GM12878 (cell line): Measurements from ENCODE around the gene ZBTB48. TPM values are rescaled to one million over a fixed set of nuclear protein-coding genes. Genes with fewer than 3 reads are reported as not detected.

Source experiments
- ATF2 ChIP-seq: IDR thresholded peaks from 2 replicates; pipeline ENCODE4 v1.6.1; 2012; ENCODE audit warnings: low read length, inconsistent platforms
- CEBPZ ChIP-seq: fragments of 150-350 bp; IDR thresholded peaks from 2 replicates; pipeline ENCODE4 v1.6.1; 2016; ENCODE audit warnings: low read depth, low read length
- CTCF ChIP-seq, 3 experiments: IDR thresholded peaks in 2 of 3; conservative IDR thresholded peaks in 1 of 3; 2 replicates each; pipeline ENCODE4 v1.5.1; 2011; ENCODE audit warnings: low read depth in 3 of 3, low read length in 3 of 3, mild to moderate bottlenecking in 3 of 3, control low read depth in 2 of 3, moderate library complexity in 2 of 3, inconsistent platforms in 1 of 3, mixed read lengths in 1 of 3; ENCODE audit not compliant: control insufficient read depth in 2 of 3, insufficient read depth in 1 of 3; ENCODE audit errors: extremely low read depth in 1 of 3
- E2F8 ChIP-seq: fragments of 450-650 bp; IDR thresholded peaks from 2 replicates; pipeline ENCODE4 v1.6.1; 2018; ENCODE audit warnings: mild to moderate bottlenecking, low read depth, moderate library complexity; ENCODE audit not compliant: partially characterized antibody
- HDAC6 ChIP-seq: fragments of 200-600 bp; sonication (generic); IDR thresholded peaks from one replicate; pipeline ENCODE4 v1.8.0; 2017; ENCODE audit warnings: antibody characterized with exemption; ENCODE audit not compliant: unreplicated experiment
- MEF2B ChIP-seq: fragments of 450-650 bp; IDR thresholded peaks from 2 replicates; pipeline ENCODE4 v1.6.1; 2018; ENCODE audit warnings: mild to moderate bottlenecking, moderate library complexity; ENCODE audit not compliant: partially characterized antibody, poor library complexity, severe bottlenecking
- MXI1 ChIP-seq: fragments of 150-350 bp; IDR thresholded peaks from 2 replicates; pipeline ENCODE4 v1.6.1; 2011; ENCODE audit warnings: low read depth, mild to moderate bottlenecking, inconsistent platforms, low read length, improper control_type of control experiment
- NR2F1 ChIP-seq: fragments of 450-650 bp; conservative IDR thresholded peaks from 2 replicates; pipeline ENCODE4 v1.6.1; 2017; ENCODE audit warnings: mild to moderate bottlenecking
- PML ChIP-seq: IDR thresholded peaks from 2 replicates; pipeline ENCODE4 v1.6.1; 2012; ENCODE audit warnings: low read length, inconsistent platforms
- SMAD5 ChIP-seq: IDR thresholded peaks from 2 replicates; pipeline ENCODE4 v1.6.1; 2016; ENCODE audit warnings: antibody characterized with exemption, low read depth
- SP1 ChIP-seq: IDR thresholded peaks from one replicate; pipeline ENCODE4 v1.6.1; 2011; ENCODE audit warnings: low read depth, low read length
- USF2 ChIP-seq: IDR thresholded peaks from 2 replicates; pipeline ENCODE4 v1.6.1; 2011; ENCODE audit warnings: low read depth, low read length, improper control_type of control experiment, borderline replicate concordance
- ZSCAN29 ChIP-seq: fragments of 450-650 bp; IDR thresholded peaks from 2 replicates; pipeline ENCODE4 v1.6.1; 2017; ENCODE audit warnings: mild to moderate bottlenecking, moderate library complexity
- polyA plus RNA-seq, 11 experiments: library from polyadenylated mRNA; depleted of rRNA in 4 of 11; unstranded in 6 of 11; stranded (reverse) in 5 of 11; fragments of >200 nt; fragmentation: Nextera tagmentation in 4 of 11; fragmentation: Illumina TruSeq in 1 of 11; extraction: Ambion mirVana in 4 of 11; extraction: Trizol in 1 of 11; gene quantifications; 1 replicate in 1 of 11; 2 replicates in 10 of 11; pipeline versions ENCODE4 v1.2.1 to v1.2.3, GENCODE V29; 2011 to 2016; ENCODE audit warnings: inconsistent platforms in 2 of 11, missing spikeins in 2 of 11, low read depth in 1 of 11
- total RNA-seq, 4 experiments: library from RNA; depleted of rRNA in 3 of 4; stranded (reverse); fragments of >200 nt in 3 of 4; fragmentation: Illumina TruSeq in 1 of 4; extraction: Trizol in 1 of 4; gene quantifications; 2 replicates each; pipeline versions ENCODE4 v1.2.1 to v1.2.3, GENCODE V29; 2013 to 2021
- TF ChIP-seq, protein P1 (sequence below): IDR thresholded peaks from 2 replicates; pipeline ENCODE4 v1.6.1; 2011; ENCODE audit warnings: borderline replicate concordance, low read depth, mild to moderate bottlenecking, moderate library complexity, mixed read lengths, low read length; ENCODE audit not compliant: insufficient read depth; ENCODE audit errors: extremely low read length
- TF ChIP-seq, protein P2 (sequence below): fragments of 450-650 bp; IDR thresholded peaks from 2 replicates; pipeline ENCODE4 v1.6.1; 2017; ENCODE audit warnings: mild to moderate bottlenecking

The ZBTB48 gene
- total and polyA plus RNA-seq, 10 of the 15 experiments (the other 5 are each of a cell fraction or from before 2014, with no cell fraction given) = 1.00 to 25.3 (median 16.7) TPM

DNA sequence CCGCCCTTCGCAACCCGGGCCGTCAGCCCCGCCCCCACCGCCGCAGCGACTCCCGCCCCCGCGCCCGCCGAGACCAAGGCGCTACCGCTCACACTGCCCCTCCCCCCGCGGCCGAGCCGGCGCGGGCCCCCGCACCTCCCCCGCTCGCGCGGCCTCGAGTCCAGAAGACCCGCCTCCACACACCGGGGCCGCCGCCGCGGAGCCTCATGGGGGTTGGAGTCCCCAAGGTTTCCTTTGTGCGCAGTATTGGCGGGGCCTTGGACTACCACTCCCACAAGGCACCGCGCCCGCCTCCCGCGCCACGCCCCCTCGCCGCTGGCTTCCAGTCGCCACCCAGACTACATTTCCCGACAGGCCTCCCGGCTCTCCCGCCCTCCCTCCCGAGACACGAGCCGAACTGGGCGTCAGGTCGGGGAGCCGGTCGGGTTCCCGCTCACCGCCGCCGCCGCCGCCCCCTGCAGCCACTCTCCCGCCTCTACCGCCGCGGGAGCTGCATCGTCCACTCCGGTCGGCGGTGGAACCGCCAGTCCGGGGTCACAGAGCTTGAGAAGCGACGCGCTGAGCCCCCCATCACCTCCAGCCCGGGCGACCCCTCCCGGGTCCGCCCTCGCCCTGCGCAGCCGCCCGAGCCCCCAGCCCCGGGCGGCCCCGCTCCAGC, 33.7 kb downstream of the ZBTB48 start, which contains the start of gene PHF13 (continued):
- TF ChIP-seq HDAC6 = no peak
- TF ChIP-seq ATF2 = no peak
- TF ChIP-seq MEF2B = no peak
- no peak for TF ChIP-seq SMAD5
- TF ChIP-seq USF2 = no peak
- TF ChIP-seq, protein P1, sequence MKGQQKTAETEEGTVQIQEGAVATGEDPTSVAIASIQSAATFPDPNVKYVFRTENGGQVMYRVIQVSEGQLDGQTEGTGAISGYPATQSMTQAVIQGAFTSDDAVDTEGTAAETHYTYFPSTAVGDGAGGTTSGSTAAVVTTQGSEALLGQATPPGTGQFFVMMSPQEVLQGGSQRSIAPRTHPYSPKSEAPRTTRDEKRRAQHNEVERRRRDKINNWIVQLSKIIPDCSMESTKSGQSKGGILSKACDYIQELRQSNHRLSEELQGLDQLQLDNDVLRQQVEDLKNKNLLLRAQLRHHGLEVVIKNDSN = no peak
- TF ChIP-seq SP1 = peak; percentile 62
- peak; percentile 32 for TF ChIP-seq MXI1
- TF ChIP-seq CTCF (IDR thresholded peaks at IDR 0.05 in 2 of 3, conservative IDR thresholded peaks at IDR 0.05 in 1 of 3; ENCODE audit: control insufficient read depth in 2 of 3, extremely low read depth in 1 of 3, insufficient read depth in 1 of 3, low read depth in 3 of 3, low read length in 3 of 3) = no peak
- no peak for TF ChIP-seq E2F8
- TF ChIP-seq NR2F1 = no peak
- no peak for TF ChIP-seq ZSCAN29
- TF ChIP-seq, protein P2, sequence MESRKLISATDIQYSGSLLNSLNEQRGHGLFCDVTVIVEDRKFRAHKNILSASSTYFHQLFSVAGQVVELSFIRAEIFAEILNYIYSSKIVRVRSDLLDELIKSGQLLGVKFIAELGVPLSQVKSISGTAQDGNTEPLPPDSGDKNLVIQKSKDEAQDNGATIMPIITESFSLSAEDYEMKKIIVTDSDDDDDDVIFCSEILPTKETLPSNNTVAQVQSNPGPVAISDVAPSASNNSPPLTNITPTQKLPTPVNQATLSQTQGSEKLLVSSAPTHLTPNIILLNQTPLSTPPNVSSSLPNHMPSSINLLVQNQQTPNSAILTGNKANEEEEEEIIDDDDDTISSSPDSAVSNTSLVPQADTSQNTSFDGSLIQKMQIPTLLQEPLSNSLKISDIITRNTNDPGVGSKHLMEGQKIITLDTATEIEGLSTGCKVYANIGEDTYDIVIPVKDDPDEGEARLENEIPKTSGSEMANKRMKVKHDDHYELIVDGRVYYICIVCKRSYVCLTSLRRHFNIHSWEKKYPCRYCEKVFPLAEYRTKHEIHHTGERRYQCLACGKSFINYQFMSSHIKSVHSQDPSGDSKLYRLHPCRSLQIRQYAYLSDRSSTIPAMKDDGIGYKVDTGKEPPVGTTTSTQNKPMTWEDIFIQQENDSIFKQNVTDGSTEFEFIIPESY = no peak
- no peak for TF ChIP-seq PML
- TF ChIP-seq CEBPZ = no peak
